HepG2 (cell line): ENCODE results near the gene ZPR1. TPM values are rescaled to one million over a fixed set of nuclear protein-coding genes. Genes with fewer than 3 reads are reported as not detected.

Experiments
- AGO2 ChIP-seq: fragments of 200-400 bp; formaldehyde crosslinking; optimal IDR thresholded peaks from 2 replicates; pipeline ENCODE3; 2017; ENCODE audit warnings: mild to moderate bottlenecking, low read depth, low read length, moderate library complexity
- ARNT ChIP-seq: fragments of 450-650 bp; IDR thresholded peaks from 2 replicates; pipeline ENCODE4 v1.6.1; 2017
- FOXJ3 ChIP-seq: sonication (generic); formaldehyde crosslinking; IDR thresholded peaks from 2 replicates; pipeline ENCODE4 v1.4.0; 2020; ENCODE audit warnings: missing genetic modification reagents, mild to moderate bottlenecking, borderline replicate concordance
- GFI1 ChIP-seq: sonication (generic); formaldehyde crosslinking; IDR thresholded peaks from 2 replicates; pipeline ENCODE4 v1.5.0; 2020; ENCODE audit warnings: missing genetic modification reagents, mild to moderate bottlenecking, borderline replicate concordance
- HMGA1 ChIP-seq: sonication (generic); formaldehyde crosslinking; conservative IDR thresholded peaks from 2 replicates; pipeline ENCODE4 v1.4.0; 2020; ENCODE audit warnings: missing genetic modification reagents
- MBNL3 ChIP-seq: fragments of 250-450 bp; sonication (Bioruptor Pico); conservative IDR thresholded peaks from 2 replicates; pipeline ENCODE4 v1.8.0; 2022; ENCODE audit warnings: mild to moderate bottlenecking, inconsistent platforms
- NCOA2 ChIP-seq: sonication (generic); formaldehyde crosslinking; IDR thresholded peaks from 2 replicates; pipeline ENCODE4 v1.8.0; 2022; ENCODE audit warnings: inconsistent platforms
- NKX3-1 ChIP-seq: sonication (generic); formaldehyde crosslinking; IDR thresholded peaks from 2 replicates; pipeline ENCODE4 v1.5.0; 2020; ENCODE audit warnings: missing genetic modification reagents
- NR1H2 ChIP-seq: sonication (generic); formaldehyde crosslinking; IDR thresholded peaks from 2 replicates; pipeline ENCODE4 v1.8.1; 2022; ENCODE audit warnings: low read depth, missing genetic modification reagents, borderline replicate concordance
- PAX8 ChIP-seq: sonication (generic); formaldehyde crosslinking; IDR thresholded peaks from 2 replicates; pipeline ENCODE4 v1.8.0; 2022; ENCODE audit warnings: mild to moderate bottlenecking, missing genetic modification reagents, borderline replicate concordance
- PRPF4 ChIP-seq: fragments of 200-400 bp; formaldehyde crosslinking; IDR thresholded peaks from 2 replicates; pipeline ENCODE4 v1.6.1; 2016; ENCODE audit warnings: low read length, low read depth; ENCODE audit not compliant: poor library complexity, severe bottlenecking
- PTBP1 ChIP-seq: fragments of 200-400 bp; formaldehyde crosslinking; IDR thresholded peaks from 2 replicates; pipeline ENCODE4 v1.6.1; 2018; ENCODE audit warnings: low read length, low read depth; ENCODE audit not compliant: poor library complexity, severe bottlenecking
- SOX6 ChIP-seq, 2 experiments: fragments of 450-650 bp in 1 of 2; sonication (generic) in 1 of 2; formaldehyde crosslinking in 1 of 2; IDR thresholded peaks; 2 replicates each; pipeline versions ENCODE4 v1.4.0 to v1.6.1; 2017 to 2020; ENCODE audit warnings: antibody characterized with exemption in 1 of 2, mild to moderate bottlenecking in 1 of 2, missing genetic modification reagents in 1 of 2
- SP140L ChIP-seq: sonication (generic); formaldehyde crosslinking; IDR thresholded peaks from 2 replicates; pipeline ENCODE4 v1.4.0; 2020; ENCODE audit warnings: missing genetic modification reagents, borderline replicate concordance
- SPEN ChIP-seq: sonication (generic); formaldehyde crosslinking; IDR thresholded peaks from 2 replicates; pipeline ENCODE4 v1.5.1; 2020; ENCODE audit warnings: low read depth, mild to moderate bottlenecking, missing genetic modification reagents
- ZBTB21 ChIP-seq: sonication (generic); formaldehyde crosslinking; IDR thresholded peaks from 2 replicates; pipeline ENCODE4 v1.4.0; 2020; ENCODE audit warnings: missing genetic modification reagents
- ZBTB7B ChIP-seq: sonication (generic); formaldehyde crosslinking; IDR thresholded peaks from 2 replicates; pipeline ENCODE4 v1.4.0; 2020; ENCODE audit warnings: missing genetic modification reagents
- ZC3H13 ChIP-seq: sonication (generic); formaldehyde crosslinking; IDR thresholded peaks from 2 replicates; pipeline ENCODE4 v1.8.1; 2023; ENCODE audit warnings: mild to moderate bottlenecking, missing genetic modification reagents, moderate library complexity
- ZMYM2 ChIP-seq: sonication (generic); formaldehyde crosslinking; IDR thresholded peaks from 2 replicates; pipeline ENCODE4 v1.8.0; 2022; ENCODE audit warnings: mild to moderate bottlenecking, missing genetic modification reagents
- ZNF331 ChIP-seq: sonication (generic); formaldehyde crosslinking; IDR thresholded peaks from 2 replicates; pipeline ENCODE4 v1.4.0; 2020; ENCODE audit warnings: missing genetic modification reagents
- ZNF350 ChIP-seq: sonication (generic); formaldehyde crosslinking; IDR thresholded peaks from 2 replicates; pipeline ENCODE4 v1.4.0; 2020; ENCODE audit warnings: mild to moderate bottlenecking, low read depth, missing genetic modification reagents, borderline replicate concordance
- ZNF354B ChIP-seq: sonication (generic); formaldehyde crosslinking; IDR thresholded peaks from 2 replicates; pipeline ENCODE4 v1.8.0; 2022; ENCODE audit warnings: mild to moderate bottlenecking, missing genetic modification reagents
- ZNF552 ChIP-seq: sonication (generic); formaldehyde crosslinking; IDR thresholded peaks from 2 replicates; pipeline ENCODE4 v1.9.0; 2022; ENCODE audit warnings: missing genetic modification reagents, mild to moderate bottlenecking, borderline replicate concordance
- ZNF761 ChIP-seq: sonication (generic); formaldehyde crosslinking; conservative IDR thresholded peaks from 2 replicates; pipeline ENCODE4 v1.4.0; 2020; ENCODE audit warnings: mild to moderate bottlenecking, missing genetic modification reagents
- ZSCAN30 ChIP-seq: sonication (generic); formaldehyde crosslinking; IDR thresholded peaks from 2 replicates; pipeline ENCODE4 v1.5.0; 2020; ENCODE audit warnings: mild to moderate bottlenecking, missing genetic modification reagents
- polyA plus RNA-seq, 8 experiments: library from polyadenylated mRNA; depleted of rRNA in 3 of 8; stranded (reverse) in 7 of 8; unstranded in 1 of 8; fragments of >200 nt; fragmentation: Illumina TruSeq in 4 of 8; extraction: Trizol in 4 of 8; gene quantifications; 2 replicates each; pipeline versions ENCODE4 v1.2.1 to v1.2.3, GENCODE V29; 2011 to 2016; ENCODE audit warnings: low read depth in 4 of 8, missing spikeins in 1 of 8, mixed read lengths in 1 of 8; ENCODE audit not compliant: insufficient read depth in 1 of 8
- total RNA-seq, 5 experiments: library from RNA; depleted of rRNA; stranded (reverse); fragments of >200 nt; fragmentation: Illumina TruSeq; extraction: Trizol; gene quantifications; 2 replicates each; pipeline ENCODE4 v1.2.3, GENCODE V29; 2016; ENCODE audit warnings: low read depth in 1 of 5
- TF ChIP-seq, protein P1 (sequence below): sonication (generic); formaldehyde crosslinking; IDR thresholded peaks from 2 replicates; pipeline ENCODE4 v1.5.1; 2020; ENCODE audit warnings: missing genetic modification reagents, mild to moderate bottlenecking, borderline replicate concordance
- TF ChIP-seq, protein P2 (sequence below): sonication (generic); formaldehyde crosslinking; IDR thresholded peaks from 2 replicates; pipeline ENCODE4 v1.5.0; 2020; ENCODE audit warnings: missing genetic modification reagents
- TF ChIP-seq, protein P3 (sequence below): sonication (generic); formaldehyde crosslinking; IDR thresholded peaks from 2 replicates; pipeline ENCODE4 v1.5.0; 2020; ENCODE audit warnings: missing genetic modification reagents

The ZPR1 gene
- total and polyA plus RNA-seq, 2 of the 13 experiments (the other 11 are each of a cell fraction or from before 2014, with no cell fraction given), result 40.0 to 79.3 TPM

DNA sequence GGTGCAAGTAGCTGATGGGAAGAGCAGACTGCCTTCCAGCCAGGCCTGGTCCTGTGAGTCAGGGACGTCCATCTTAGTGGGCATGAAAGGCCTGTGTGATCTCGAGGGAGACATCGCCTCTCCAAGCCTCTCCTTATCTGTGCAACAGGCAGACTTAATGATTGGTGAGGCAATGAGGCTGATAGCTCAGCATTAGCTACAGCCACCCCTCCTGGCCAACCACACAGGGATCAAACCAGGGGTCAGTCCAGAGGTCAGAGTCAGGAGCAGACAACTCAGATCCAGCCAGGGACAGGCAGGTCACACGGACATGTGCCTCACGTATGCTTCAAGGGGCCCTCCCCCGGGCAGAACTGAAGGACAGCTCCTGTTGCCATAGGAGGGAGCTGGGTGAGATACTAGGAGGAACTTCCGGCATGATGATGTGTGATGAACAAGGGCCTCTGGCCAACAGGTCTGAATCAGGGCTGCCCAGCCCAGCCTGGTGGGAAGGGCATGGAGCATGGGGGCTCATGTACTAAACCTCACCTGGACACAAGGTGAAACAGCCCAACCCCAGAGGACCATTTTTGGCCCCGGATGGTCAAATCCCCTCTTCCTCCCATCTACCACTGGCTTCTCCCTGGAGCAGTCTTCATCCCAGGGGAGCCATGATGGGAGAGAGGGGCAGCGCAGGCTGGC is 39.1 kb upstream of the ZPR1 start (continued):
- TF ChIP-seq PRPF4 (no peak), PTBP1 (no peak), SP140L (no peak), SOX6 (IDR thresholded peaks at IDR 0.05) (no peak), SOX6 (CRISPR knock-in tag; IDR thresholded peaks at IDR 0.05) (peak; percentile 94), HMGA1 (no peak), PAX8 (0 out of 2 replicates have a peak, but pooled peaks have one; percentile 57), FOXJ3 (peak; percentile 85), ZNF552 (no peak), NCOA2 (CRISPR knock-in tag) (peak; percentile 88), AGO2 (no peak), GFI1 (no peak; the same call in 1 of the 2 replicates), ZNF331 (CRISPR knock-in tag) (peak; percentile 81), ZNF354B (CRISPR knock-in tag) (no peak), NR1H2 (CRISPR knock-in tag) (no peak), SPEN (CRISPR knock-in tag) (peak; percentile 91; the same call in 1 of the 2 replicates), ZC3H13 (CRISPR knock-in tag) (no peak; the same call in 1 of the 2 replicates), ZMYM2 (CRISPR knock-in tag) (peak; percentile 91), ZNF761 (CRISPR knock-in tag) (no peak), MBNL3 (no peak), ZBTB7B (CRISPR knock-in tag) (peak; percentile 86), ARNT (no peak), ZBTB21 (CRISPR knock-in tag) (no peak), ZNF350 (CRISPR knock-in tag) (peak; percentile 90), ZSCAN30 (CRISPR knock-in tag) (no peak), NKX3-1 (CRISPR knock-in tag) (0 out of 2 replicates have a peak, but pooled peaks have one; percentile 45)
- TF ChIP-seq, protein P1, sequence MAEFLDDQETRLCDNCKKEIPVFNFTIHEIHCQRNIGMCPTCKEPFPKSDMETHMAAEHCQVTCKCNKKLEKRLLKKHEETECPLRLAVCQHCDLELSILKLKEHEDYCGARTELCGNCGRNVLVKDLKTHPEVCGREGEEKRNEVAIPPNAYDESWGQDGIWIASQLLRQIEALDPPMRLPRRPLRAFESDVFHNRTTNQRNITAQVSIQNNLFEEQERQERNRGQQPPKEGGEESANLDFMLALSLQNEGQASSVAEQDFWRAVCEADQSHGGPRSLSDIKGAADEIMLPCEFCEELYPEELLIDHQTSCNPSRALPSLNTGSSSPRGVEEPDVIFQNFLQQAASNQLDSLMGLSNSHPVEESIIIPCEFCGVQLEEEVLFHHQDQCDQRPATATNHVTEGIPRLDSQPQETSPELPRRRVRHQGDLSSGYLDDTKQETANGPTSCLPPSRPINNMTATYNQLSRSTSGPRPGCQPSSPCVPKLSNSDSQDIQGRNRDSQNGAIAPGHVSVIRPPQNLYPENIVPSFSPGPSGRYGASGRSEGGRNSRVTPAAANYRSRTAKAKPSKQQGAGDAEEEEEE (CRISPR knock-in tag), result no peak
- TF ChIP-seq, protein P2, sequence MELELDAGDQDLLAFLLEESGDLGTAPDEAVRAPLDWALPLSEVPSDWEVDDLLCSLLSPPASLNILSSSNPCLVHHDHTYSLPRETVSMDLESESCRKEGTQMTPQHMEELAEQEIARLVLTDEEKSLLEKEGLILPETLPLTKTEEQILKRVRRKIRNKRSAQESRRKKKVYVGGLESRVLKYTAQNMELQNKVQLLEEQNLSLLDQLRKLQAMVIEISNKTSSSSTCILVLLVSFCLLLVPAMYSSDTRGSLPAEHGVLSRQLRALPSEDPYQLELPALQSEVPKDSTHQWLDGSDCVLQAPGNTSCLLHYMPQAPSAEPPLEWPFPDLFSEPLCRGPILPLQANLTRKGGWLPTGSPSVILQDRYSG, result no peak
- TF ChIP-seq, protein P3, sequence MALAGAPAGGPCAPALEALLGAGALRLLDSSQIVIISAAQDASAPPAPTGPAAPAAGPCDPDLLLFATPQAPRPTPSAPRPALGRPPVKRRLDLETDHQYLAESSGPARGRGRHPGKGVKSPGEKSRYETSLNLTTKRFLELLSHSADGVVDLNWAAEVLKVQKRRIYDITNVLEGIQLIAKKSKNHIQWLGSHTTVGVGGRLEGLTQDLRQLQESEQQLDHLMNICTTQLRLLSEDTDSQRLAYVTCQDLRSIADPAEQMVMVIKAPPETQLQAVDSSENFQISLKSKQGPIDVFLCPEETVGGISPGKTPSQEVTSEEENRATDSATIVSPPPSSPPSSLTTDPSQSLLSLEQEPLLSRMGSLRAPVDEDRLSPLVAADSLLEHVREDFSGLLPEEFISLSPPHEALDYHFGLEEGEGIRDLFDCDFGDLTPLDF (CRISPR knock-in tag), result peak; percentile 51; the same call in 1 of the 2 replicates
